HG03439 (cell line): ENCODE measurements around the gene RHBDL3.
"Not testable (repeated sequence)": the region's sequence is repeated elsewhere in the genome, so short reads cannot be mapped to it uniquely, and the experiment has no call there.

Experiments
- ATAC-seq: cut with Tn5 transposase; IDR thresholded peaks from one replicate; pipeline ENCODE4 v1.9.1; 2021; ENCODE audit warnings: mild to moderate bottlenecking, moderate library complexity; ENCODE audit not compliant: unreplicated experiment

The RHBDL3 gene, protein sequence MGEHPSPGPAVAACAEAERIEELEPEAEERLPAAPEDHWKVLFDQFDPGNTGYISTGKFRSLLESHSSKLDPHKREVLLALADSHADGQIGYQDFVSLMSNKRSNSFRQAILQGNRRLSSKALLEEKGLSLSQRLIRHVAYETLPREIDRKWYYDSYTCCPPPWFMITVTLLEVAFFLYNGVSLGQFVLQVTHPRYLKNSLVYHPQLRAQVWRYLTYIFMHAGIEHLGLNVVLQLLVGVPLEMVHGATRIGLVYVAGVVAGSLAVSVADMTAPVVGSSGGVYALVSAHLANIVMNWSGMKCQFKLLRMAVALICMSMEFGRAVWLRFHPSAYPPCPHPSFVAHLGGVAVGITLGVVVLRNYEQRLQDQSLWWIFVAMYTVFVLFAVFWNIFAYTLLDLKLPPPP

DNA sequence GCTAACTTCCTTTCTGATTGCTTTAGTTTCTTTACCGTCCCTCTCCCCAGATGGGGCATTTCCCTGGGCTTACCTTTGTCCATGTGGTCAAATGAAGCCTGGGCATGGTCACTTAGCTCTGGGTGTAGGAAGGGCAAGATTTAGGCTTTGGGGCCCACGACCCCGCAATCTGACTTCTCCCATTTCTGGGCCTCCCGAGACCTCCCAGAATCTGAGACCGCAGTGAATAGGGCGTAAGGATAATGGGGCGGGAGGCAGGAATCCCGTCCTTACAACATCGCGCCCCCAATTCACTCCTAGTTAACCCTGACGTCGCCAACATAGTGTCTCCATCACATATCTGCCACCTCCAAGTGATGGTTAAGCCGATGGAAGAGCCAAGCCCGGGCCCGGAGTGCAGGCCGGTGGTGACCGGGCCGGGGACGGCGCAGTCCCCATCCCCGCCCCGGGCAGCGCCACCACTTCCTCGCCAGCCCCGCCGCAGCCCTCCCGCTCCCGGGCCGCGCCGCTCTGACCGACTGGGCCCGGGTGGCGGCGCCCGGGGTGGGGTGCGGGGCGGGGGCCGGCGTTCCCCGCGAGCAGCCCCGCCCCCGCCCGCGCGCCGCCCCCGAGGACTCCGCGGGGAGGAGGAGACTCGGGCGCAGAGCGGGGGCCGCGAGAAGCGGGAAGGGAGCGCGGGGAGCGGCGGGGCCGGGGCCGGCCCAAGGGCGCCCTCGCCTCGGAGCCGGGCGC, at the start of gene RHBDL3:
Gene RHBDL3, plus strand, starts transcription at position 641 of the 732 bp plus-strand sequence. CDS start 358 bp downstream, outside the sequence.
- no peak for ATAC-seq

DNA sequence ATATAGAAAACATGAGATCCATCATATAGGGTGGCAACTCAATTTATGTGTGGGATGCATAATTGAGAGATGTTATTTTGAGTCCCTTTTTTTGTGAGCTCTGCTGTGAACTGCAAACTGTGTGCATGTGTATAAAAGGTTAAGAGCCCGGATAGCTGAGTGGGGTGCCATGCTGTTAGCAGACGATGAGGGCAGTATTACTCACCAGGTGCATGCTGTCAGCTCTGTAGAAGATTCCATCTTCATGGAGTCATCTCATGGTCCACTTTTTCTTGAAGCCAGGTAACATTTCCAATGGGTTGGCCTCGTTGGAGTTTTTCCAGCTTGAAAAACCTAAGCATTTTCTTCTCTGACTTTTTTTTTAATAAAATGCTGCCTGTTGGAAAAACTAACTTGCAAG, 43.0 kb upstream of the RHBDL3 start:
- ATAC-seq: no peak

DNA sequence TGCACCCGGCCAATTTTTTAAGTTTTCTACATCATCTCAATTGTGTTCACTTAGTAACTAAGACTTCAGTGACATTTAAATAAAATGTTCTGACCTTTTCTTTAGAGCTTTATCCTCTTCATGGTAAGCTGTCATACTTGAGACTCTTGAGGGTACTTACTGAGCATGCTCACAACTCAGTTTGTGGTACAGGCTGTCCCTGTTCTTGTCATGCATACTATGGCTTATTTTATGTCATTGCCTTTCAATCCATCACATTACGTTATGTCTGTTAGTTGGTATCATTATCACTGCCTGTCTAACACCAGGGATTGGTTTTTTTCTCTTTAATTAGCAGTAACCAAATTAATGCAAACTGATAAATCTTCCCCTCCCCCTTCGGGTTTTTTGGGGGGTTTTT, 41.9 kb upstream of the RHBDL3 start:
- ATAC-seq: no peak

DNA sequence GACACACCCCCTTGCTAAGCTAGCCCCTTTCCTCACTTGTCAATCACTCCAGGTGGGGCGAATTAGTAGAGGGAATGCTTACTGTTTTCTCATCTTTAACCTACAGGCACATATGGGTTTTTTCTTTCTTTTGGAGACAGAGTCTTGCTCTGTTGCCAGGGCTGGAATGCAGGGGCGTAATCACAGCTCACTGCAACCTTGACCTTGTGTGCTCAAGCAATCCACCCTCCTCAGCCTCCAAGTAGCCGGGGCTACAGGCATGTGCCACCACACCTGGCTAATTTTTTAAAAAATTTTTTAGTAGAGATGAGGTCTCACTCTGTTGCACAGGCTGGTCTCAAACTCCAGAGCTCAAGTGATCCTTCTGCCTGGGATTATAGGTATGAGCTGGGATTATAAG, 38.7 kb upstream of the RHBDL3 start:
- ATAC-seq: no peak

DNA sequence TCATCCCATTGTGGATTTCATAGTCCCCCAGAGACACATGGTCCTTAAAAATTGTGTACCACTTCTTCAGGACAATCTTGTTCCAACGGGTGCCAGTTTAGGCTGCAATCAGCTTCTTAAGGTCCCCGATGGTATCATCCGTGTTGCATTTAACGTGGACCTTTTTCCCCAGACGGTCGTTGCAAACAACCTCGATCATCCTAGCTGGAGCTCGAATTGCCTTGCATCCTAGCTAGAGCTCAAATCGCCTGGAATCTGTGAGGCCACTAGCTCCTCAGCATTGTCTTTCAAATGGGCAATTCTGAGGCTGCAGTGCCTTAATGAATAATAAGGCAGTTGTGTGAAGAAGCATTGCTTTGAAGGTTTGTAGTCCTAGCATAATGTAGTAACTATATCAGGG, 37.7 kb upstream of the RHBDL3 start:
- ATAC-seq: no peak

DNA sequence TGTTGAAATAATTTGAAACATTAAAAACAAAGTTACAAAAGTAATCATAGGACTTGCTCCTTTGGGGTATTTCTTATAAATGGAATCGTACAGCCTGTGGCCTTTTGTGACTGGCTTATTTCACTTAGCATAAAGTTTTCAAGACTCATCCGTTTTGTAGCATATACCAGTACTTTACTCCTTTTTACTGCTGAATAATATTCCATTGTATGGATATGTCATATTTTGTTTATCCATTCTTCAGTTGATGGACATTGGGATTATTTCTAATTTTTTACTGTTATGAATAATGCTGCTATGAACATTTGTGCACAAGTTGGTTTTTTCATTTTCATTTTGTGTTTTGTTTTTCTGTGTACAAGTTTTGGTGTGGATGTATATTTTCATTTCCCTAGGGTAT, 30.0 kb upstream of the RHBDL3 start:
- ATAC-seq: no peak

DNA sequence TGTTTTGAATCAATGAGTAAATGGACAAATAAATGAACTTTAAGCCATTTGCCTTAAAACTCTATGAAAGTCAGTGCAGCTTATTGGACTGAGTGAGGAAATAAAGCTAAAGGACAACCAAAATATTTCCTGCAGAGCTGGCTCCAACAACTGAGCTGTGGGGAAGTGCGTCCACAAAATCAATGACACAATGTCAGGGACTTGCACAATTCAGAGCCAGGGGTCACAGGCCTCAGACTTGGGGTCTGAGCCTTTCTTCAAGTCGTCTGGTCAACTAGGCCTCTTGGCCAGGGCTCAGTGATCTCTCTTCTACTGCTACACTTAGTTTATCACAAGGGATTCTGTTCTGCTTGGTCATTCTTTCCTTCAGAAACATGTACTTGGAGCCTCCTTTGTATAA, 26.2 kb upstream of the RHBDL3 start:
- ATAC-seq: no peak

DNA sequence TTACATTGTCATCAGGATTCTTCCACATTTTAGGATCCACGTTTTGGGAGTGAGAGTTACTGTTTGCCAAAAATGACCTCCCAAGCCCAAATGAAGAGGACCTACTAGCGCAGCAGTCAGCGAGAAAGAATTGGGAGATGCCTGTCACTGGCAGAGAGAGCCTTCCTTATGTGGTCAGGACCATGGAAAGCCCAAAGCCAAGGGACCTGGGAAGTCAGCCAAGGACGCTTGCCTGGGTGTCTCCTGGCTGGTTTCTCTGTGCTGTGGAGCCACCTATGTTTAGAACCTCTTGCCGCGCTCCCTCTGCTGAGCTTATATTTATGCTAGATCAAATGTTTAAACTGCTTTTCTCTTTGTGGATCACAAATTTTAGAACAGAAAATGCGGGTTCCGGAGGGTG, 24.9 kb upstream of the RHBDL3 start:
- ATAC-seq: no peak

DNA sequence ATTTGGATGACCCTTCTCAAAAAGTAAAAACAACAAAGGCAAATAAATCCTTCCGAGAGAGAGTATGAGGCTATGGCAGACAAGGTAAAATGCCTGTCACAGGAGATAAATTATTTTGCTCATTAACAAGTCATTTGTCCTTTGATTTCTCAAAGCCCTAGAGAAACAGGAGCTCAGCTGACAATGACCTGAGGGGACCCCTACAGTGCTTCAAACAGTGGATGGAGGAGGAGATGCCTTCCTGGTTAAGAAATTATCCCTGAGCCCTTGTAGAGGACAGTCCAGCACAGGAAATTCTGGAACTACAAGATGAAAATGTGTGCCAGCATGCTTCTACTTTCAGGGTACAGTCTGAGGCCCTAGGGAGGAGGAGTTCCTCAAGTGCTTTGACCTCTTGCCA, 24.0 kb upstream of the RHBDL3 start:
- no peak for ATAC-seq

DNA sequence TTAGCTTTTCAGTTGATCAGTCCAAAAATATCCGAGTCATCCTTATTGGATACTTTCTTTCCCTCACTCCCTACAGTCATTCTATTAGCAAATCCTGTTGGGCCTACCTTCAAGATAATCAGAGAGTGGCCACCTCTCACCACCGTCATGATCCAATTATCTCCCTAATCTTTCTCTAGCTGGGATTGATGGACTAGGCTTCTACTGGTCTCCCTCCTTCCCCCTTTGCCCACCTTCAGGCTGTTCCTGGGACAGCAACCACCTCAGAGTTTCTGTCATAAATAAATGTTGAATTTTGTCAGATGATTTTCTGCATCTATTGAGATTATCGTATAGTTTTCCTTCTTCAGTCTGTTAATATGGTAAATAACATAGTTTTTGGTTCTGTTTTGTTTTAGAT, 16.2 kb upstream of the RHBDL3 start:
- no peak for ATAC-seq

DNA sequence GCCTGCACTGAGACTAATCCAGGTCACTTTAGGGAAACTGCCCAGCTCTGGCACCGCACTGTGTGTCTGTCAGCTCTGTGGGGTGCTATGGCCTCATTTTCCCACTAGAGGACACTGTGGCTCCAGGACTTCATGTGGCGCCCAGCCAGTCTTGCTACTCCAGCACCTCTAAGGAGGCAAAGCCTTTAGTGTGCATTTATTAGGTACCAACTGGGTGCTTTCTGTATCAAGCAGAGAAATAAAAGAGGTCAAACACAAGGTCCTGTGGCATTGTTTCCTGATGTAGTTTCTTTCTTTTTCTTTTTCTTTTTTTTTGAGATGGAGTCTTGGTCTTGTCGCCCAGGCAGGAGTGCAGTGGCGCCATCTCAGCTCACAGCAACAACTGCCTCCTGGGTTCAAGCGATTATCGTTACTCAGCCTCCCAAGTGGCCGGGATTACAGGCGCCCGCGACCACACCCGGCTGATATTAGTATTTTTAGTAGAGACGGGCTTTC, 12.5 kb upstream of the RHBDL3 start:
- no peak for ATAC-seq

DNA sequence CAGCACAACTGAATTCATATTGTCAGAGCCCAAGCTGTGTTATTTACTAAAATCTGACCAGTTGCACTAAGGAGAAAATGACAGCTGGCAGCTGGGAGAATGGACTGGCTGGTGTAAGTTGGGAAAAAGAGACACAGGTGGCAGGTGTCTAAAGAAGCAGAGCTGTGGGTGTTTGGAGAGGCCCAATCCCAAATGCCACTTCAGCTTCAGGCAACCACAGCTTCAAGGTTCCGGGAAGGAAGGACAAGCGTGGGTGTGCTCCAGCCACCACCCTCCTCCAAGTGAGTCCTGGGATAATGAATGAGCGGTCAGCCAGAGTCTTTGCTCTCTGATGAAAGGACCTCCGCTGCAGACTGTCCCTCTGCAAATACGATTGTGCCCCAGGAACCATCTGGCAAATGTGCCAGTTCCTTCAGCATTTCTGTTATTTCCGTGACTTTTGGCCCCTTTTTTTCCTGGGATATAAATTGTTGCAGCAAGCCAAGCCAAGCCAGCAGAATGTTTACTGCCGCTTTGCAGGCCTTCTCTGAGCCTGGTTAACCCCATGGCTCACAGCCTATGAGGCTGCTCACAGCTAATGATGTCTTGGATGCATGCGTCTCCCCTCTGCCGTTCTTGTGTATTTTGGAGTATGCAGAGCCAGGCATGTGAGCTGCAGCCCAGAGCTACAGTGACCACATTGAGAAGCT, 9.5 kb upstream of the RHBDL3 start:
- ATAC-seq: no peak

DNA sequence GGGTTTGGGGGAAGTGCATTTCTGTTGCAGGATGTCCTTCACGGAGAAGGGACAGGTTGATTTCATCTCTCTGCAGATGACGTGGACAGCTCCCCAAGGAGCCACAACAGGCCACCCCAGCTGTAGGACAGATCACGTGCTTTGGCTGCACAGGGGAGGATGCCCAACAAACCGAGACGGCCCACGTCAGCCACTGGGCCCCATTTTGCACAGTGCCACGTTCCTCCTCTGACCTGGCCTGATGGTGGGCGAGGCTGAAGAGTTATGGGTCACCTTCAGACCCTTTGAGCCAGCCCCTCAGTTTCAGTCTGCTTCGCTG, 9.0 kb upstream of the RHBDL3 start:
- ATAC-seq: no peak

DNA sequence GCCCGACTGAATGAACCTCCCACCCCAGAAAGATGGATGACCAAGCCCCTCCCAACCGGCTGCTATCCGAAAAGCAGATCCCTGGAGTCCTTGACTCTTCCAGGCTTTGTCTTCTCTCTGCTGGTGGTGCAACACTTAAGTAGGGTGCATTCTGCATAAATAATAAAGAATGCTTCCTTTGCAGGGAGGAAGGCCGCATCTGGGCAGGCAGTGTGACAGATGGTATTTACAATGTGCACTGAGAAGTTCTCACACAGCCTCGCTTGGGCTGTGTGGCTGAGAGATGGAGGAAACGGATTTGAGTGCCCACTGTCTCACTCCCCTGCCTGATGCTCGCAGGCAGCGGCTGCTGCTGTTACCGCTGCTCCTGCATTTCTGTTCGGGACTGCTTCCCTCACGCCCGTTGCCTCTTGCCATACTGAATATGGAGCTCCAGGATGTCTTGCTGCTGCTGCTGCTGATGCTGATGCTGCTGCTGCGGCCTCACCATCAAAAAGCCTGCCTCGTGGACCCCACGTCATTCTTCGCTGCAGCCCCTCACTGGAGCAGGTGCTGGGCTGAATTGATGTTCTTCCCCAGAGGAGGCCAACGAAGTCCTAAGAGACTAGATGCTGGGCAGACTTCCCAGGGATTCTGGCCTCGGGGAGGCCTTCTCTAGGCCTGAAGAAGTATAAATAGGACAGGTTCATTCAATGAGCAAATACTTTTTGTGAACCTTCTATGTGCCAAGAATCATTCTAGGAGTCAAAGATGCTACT, 7.1 kb upstream of the RHBDL3 start:
- ATAC-seq: no peak

DNA sequence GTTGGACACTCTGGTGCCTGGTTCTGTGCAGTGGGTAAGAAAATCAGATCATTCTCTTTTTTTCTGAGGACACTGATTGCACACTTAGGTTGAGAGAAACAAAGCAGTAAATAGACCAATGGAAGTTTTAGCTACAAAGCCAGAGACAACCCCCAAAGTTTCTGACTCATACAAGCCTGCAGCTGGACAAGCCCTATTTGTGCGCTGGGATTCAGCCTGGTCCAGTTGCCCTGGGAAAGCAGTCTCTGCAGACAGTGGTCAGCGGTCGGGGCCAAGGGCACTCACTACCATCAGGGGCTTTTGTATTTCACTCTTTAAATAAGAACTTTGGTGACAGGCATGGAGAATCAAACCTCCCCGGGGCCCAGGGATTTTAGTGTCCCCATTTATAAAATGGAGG, 6.0 kb upstream of the RHBDL3 start:
- no peak for ATAC-seq

DNA sequence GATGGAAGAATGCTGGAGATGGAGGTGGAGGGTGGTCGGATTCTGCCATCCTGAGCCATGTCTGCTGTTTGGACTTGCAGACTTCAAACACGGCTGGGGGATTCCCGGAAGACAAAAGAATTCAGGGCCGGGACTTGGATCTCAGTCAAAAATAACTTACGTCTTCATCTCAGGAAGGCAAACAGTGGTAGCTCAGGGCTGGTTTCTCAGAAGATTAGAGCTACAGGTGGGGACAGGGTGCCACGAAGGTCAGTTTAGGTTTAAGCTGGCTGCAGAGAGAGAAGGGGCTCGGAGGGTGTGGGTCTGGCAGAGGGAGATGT, 4.3 kb upstream of the RHBDL3 start:
- ATAC-seq: no peak

DNA sequence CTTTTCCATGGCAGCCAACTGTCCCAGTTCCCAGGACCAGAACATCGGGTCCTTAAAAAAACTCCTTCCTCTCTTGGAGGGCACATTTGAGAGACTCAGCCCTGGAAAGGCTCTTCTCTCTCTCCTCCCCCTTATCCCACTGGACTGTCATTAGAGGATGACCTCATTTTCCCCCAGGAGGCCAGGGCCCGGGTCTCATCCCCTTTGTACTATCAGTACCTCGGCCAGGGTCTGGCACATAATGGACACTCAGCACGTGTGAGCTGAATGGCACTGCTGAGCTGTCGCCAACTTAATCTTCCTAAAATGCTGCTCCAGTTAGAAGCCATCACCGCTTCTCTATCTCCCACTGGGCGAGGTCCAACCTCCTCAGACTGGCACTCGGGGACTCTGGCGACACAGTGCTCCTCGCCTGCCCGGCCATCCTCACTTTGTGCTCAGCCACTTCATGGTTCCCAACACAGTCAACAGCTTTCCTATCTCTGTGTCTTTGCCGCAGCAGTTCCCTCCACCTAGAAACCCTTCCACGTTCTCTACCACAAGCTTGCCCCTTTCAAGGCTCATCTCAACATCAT, 3.6 kb upstream of the RHBDL3 start:
- ATAC-seq: no peak

DNA sequence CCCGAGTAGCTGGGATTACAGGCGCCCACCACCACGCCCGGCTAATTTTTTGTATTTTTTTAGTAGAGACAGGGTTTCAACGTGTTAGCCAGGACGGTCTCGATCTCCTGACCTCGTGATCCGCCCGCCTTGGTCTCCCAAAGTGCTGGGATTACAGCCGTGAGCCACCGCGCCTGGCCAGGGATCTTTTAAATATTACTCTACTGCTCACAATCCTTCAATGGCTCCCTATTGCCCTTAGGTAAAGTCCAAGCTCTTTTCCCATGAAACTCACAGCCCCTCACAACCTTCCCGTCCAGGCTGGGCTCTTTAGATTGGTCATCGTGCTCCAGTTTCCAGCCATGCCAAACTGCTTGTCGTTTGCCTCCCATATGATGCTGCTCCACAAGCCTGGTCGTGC, 2.1 kb upstream of the RHBDL3 start:
- ATAC-seq: not testable (repeated sequence)

DNA sequence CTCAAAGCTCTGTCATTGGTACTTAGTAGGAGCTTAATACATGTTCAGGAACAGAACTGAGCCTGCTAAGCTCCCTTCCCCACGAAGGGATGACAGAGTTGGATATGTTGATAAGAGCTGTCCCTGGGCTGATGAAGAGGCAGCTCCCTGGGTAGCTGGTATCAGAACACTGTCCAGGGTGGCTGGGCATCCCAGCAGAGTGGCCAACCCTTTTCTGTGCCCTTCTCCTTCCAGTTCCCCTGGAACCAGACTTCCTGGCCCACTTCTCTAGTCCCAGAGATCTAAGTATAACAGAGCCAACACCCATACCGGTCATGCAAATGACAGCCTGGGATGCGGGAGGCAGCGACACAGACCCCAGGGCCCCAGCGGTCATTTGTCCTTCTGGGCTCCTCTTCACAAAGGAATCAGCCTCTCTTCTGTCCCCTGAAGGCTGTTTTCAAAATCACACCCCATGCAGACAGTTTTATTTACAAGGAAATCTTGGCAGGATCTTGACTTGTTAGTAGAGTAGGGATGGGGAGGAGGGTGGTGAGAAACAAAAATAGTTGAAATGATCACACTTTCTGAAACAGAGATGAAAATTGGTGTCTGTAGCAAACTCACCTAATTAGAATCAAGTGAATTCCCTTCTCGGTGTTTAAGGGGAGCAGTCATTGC, 1.4 kb upstream of the RHBDL3 start:
- ATAC-seq: no peak

DNA sequence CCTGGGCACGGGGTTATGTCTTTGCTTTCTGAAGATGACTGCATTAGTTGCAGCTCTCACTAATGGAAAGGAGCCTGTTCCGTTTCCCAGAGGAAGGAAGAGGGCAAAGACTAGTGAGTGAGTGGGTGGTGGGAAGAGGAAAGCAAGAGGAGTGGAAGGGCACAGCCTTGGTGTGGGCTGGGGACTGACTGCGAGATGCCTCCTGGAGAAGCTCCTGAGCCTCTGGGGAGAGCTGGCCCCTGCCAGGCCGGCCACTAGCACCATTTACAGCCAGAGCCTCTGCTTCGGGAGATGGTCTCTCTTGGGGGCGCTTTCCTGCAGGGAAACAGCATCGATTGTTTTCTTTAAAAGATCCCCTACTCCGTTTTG, 825 bp upstream of the RHBDL3 start:
- no peak for ATAC-seq

DNA sequence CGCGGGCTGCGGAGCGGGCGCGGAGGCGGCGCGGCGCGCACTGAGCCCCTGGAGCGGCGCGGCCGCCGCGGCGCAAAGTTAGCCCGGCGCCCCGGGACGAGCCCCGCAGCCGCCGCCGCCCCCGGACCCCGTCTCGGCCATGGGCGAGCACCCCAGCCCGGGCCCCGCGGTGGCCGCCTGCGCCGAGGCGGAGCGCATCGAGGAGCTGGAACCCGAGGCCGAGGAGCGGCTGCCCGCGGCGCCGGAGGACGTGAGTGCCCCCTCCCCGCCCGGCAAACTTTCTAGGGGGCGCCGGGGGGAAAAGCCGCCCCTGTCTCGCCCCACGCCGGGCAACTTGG, 388 bp downstream of the RHBDL3 start:
- no peak for ATAC-seq
